Type B pancreatic cell (in vitro differentiated cells): ENCODE data around the gene GAREM1. TPM values are rescaled to one million over a fixed set of nuclear protein-coding genes. Genes with fewer than 3 reads are reported as not detected.

Source experiments
- DNase-seq: peaks from one replicate; pipeline ENCODE4 v3.0.0; 2021; ENCODE audit warnings: mixed read lengths; ENCODE audit not compliant: unreplicated experiment; ENCODE audit errors: extremely low spot score
- H3K27ac Mint-ChIP-seq: 2 replicates; pipeline ENCODE4 v1.8.0; 2021; ENCODE audit warnings: mild to moderate bottlenecking, mixed read lengths
- H3K27me3 Mint-ChIP-seq: 2 replicates; pipeline ENCODE4 v1.8.0; 2021; ENCODE audit warnings: mixed read lengths
- H3K36me3 Mint-ChIP-seq: 2 replicates; pipeline ENCODE4 v1.8.0; 2021; ENCODE audit warnings: mixed read lengths
- H3K4me1 Mint-ChIP-seq: one replicate; pipeline ENCODE4 v1.8.0; 2021; ENCODE audit warnings: mixed read lengths; ENCODE audit not compliant: unreplicated experiment
- H3K4me3 Mint-ChIP-seq: 2 replicates; pipeline ENCODE4 v1.8.0; 2021; ENCODE audit warnings: mild to moderate bottlenecking, mixed read lengths
- H3K9me3 Mint-ChIP-seq: 2 replicates; pipeline ENCODE4 v1.8.0; 2021; ENCODE audit warnings: mixed read lengths
- CTCF ChIP-seq: fragments of 200-600 bp; sonication (generic); conservative IDR thresholded peaks from 2 replicates; pipeline ENCODE4 v1.5.0; 2021; ENCODE audit warnings: antibody characterized with exemption, mild to moderate bottlenecking
- total RNA-seq: library from RNA; stranded (reverse); gene quantifications from 2 replicates; pipeline ENCODE4 v1.2.1, GENCODE V29; 2021; ENCODE audit warnings: low replicate concordance

The GAREM1 gene
- total RNA-seq, 1 donor from 2014 or later: 17.8 TPM

GRCh38 chr18:32431753-32432152 lies 38.9 kb downstream of the GAREM1 start:
- TF ChIP-seq CTCF: no peak
- H3K9me3 Mint-ChIP-seq: peaks cover 10% of the 10 kb centered on the region
- H3K27me3 Mint-ChIP-seq: no peaks in the 10 kb centered on the region
- no peak overlapping the region for H3K4me3 Mint-ChIP-seq
- peaks cover 13% of the 10 kb centered on the region for H3K4me1 Mint-ChIP-seq
- H3K27ac Mint-ChIP-seq: no peak overlapping the region
- peaks cover 3% of the 10 kb centered on the region for H3K36me3 Mint-ChIP-seq
- no peak for DNase-seq

- Mint-ChIP-seq H3K4me1 (peaks cover 12% of the 10 kb centered on the region), H3K27ac (no peak overlapping the region)
- TF ChIP-seq CTCF: no peak
Measured at GRCh38 chr18:32429402-32429801, 41.3 kb downstream of the GAREM1 start.

GRCh38 chr18:32427084-32427900 lies 43.4 kb downstream of the GAREM1 start:
- Mint-ChIP-seq H3K27me3 (no peaks in the 10 kb centered on the region), H3K36me3 (peaks cover 3% of the 10 kb centered on the region), H3K4me3 (no peak overlapping the region), H3K27ac (no peak overlapping the region), H3K9me3 (peaks cover 10% of the 10 kb centered on the region), H3K4me1 (peaks cover 13% of the 10 kb centered on the region)
- TF ChIP-seq CTCF: no peak
- DNase-seq: no peak

More at GRCh38 chr18:32429402-32429801, 41.3 kb downstream of the GAREM1 start:
- peaks cover 10% of the 10 kb centered on the region for H3K9me3 Mint-ChIP-seq
- peaks cover 3% of the 10 kb centered on the region for H3K36me3 Mint-ChIP-seq
- no peak for DNase-seq
- H3K4me3 Mint-ChIP-seq: no peak overlapping the region
- H3K27me3 Mint-ChIP-seq: no peaks in the 10 kb centered on the region

- no peak overlapping the region for H3K27ac Mint-ChIP-seq
- no peaks in the 10 kb centered on the region for H3K36me3 Mint-ChIP-seq
- no peak for TF ChIP-seq CTCF
- H3K9me3 Mint-ChIP-seq: peaks cover 3% of the 10 kb centered on the region
- peaks cover 16% of the 10 kb centered on the region for H3K4me1 Mint-ChIP-seq
- no peak for DNase-seq
- no peaks in the 10 kb centered on the region for H3K27me3 Mint-ChIP-seq
- no peak overlapping the region for H3K4me3 Mint-ChIP-seq
Measured at GRCh38 chr18:32425466-32425865, 45.2 kb downstream of the GAREM1 start.

- Mint-ChIP-seq H3K4me1 (peaks cover 16% of the 10 kb centered on the region), H3K27ac (no peak overlapping the region)
Measured at GRCh38 chr18:32424696-32425095, 46.0 kb downstream of the GAREM1 start.

More at GRCh38 chr18:32424696-32425095, 46.0 kb downstream of the GAREM1 start:
- Mint-ChIP-seq H3K9me3 (no peaks in the 10 kb centered on the region), H3K27me3 (no peaks in the 10 kb centered on the region), H3K36me3 (no peaks in the 10 kb centered on the region), H3K4me3 (no peak overlapping the region)
- no peak for TF ChIP-seq CTCF
- DNase-seq: no peak
